Measurements from ENCODE around the gene GGTLC2.
"Not testable (repeated sequence)": the region's sequence is repeated elsewhere in the genome, so short reads cannot be mapped to it uniquely, and the experiment has no call there.

The GGTLC2 gene

GRCh38 chr22:22616636-22617035 lies 27.8 kb upstream of the GGTLC2 start:
- no peak for DNase-seq (ENCODE audit: extremely low spot score)
- CTCF ChIA-PET = interaction anchor here (1.0 to 1.2 kb wide), 4 partner anchors 26 to 186 kb away, joined by 3 to 11 read pairs (median 4); no protein-coding TSS in a partner anchor
- TF ChIP-seq NFRKB (IDR thresholded peaks at IDR 0.05) (no peak), CTBP1 (IDR thresholded peaks at IDR 0.05; ENCODE audit: borderline replicate concordance) (no peak), LEF1 (IDR thresholded peaks at IDR 0.05; ENCODE audit: borderline replicate concordance) (no peak), TARDBP (IDR thresholded peaks at IDR 0.05) (no peak), BHLHE40 (IDR thresholded peaks at IDR 0.05; ENCODE audit: borderline replicate concordance) (no peak), FOXM1 (IDR thresholded peaks at IDR 0.05; ENCODE audit: borderline replicate concordance) (no peak), PKNOX1 (IDR thresholded peaks at IDR 0.05) (no peak)
- POLR2A ChIA-PET = interaction anchor here (0.7 kb wide), 1 partner anchor 105 kb away, joined by 3 read pairs; no protein-coding TSS in a partner anchor

GRCh38 chr22:22618448-22618847 lies 26.0 kb upstream of the GGTLC2 start:
- TF ChIP-seq L3MBTL2 (conservative IDR thresholded peaks at IDR 0.05) = no peak
- no peak for TF ChIP-seq ARNT (IDR thresholded peaks at IDR 0.05)
- TF ChIP-seq BHLHE40 (IDR thresholded peaks at IDR 0.05; ENCODE audit: borderline replicate concordance) = no peak
- no peak for TF ChIP-seq ELF4 (IDR thresholded peaks at IDR 0.05)
- TF ChIP-seq FOXK2 (IDR thresholded peaks at IDR 0.05) = no peak
- TF ChIP-seq SP1 (IDR thresholded peaks at IDR 0.05) = no peak
- no peak for TF ChIP-seq HDGF (IDR thresholded peaks at IDR 0.05; ENCODE audit: borderline replicate concordance)
- no peak for TF ChIP-seq CTBP1 (IDR thresholded peaks at IDR 0.05; ENCODE audit: borderline replicate concordance)
- TF ChIP-seq SUZ12 (IDR thresholded peaks at IDR 0.05) = no peak
- no peak for TF ChIP-seq FOXA1 (IDR thresholded peaks at IDR 0.05)
- no peak for TF ChIP-seq LEF1 (IDR thresholded peaks at IDR 0.05; ENCODE audit: borderline replicate concordance)
- no peak for TF ChIP-seq NFRKB (IDR thresholded peaks at IDR 0.05)
- no peak for TF ChIP-seq PKNOX1 (IDR thresholded peaks at IDR 0.05)
- no peak for TF ChIP-seq TARDBP (IDR thresholded peaks at IDR 0.05)
- no peak for TF ChIP-seq ZNF384 (IDR thresholded peaks at IDR 0.05)
- no peak for TF ChIP-seq FOXM1 (IDR thresholded peaks at IDR 0.05; ENCODE audit: borderline replicate concordance)
- ChIA-PET CTCF (no interaction called here), POLR2A (no interaction called here)
- DNase-seq (ENCODE audit: extremely low spot score) = no peak

GRCh38 chr22:22618923-22619322 lies 25.5 kb upstream of the GGTLC2 start:
- no peak for DNase-seq (ENCODE audit: extremely low spot score)
- TF ChIP-seq HDGF (IDR thresholded peaks at IDR 0.05; ENCODE audit: borderline replicate concordance) (no peak), SUZ12 (IDR thresholded peaks at IDR 0.05) (no peak)
- ChIA-PET CTCF (no interaction called here), POLR2A (no interaction called here)

GRCh38 chr22:22619765-22620414 lies 24.5 kb upstream of the GGTLC2 start:
- POLR2A ChIA-PET = no interaction called here
- CTCF ChIA-PET = no interaction called here

GRCh38 chr22:22628546-22629495 lies 15.6 kb upstream of the GGTLC2 start:
- DNase-seq (ENCODE audit: extremely low spot score); CTCF ChIA-PET; POLR2A ChIA-PET: not testable (repeated sequence)

More at GRCh38 chr22:22619765-22620414, 24.5 kb upstream of the GGTLC2 start:
- TF ChIP-seq FOXA1 (IDR thresholded peaks at IDR 0.05) (no peak), FOXM1 (IDR thresholded peaks at IDR 0.05; ENCODE audit: borderline replicate concordance) (no peak), NFRKB (IDR thresholded peaks at IDR 0.05) (no peak), PKNOX1 (IDR thresholded peaks at IDR 0.05) (no peak), ARNT (IDR thresholded peaks at IDR 0.05) (no peak), ELF4 (IDR thresholded peaks at IDR 0.05) (no peak), TARDBP (IDR thresholded peaks at IDR 0.05) (no peak), L3MBTL2 (conservative IDR thresholded peaks at IDR 0.05) (no peak), FOXK2 (IDR thresholded peaks at IDR 0.05) (no peak), ZNF384 (IDR thresholded peaks at IDR 0.05) (no peak)
- no peak for DNase-seq (ENCODE audit: extremely low spot score)

- DNase-seq (ENCODE audit: extremely low spot score); CTCF ChIA-PET; POLR2A ChIA-PET: not testable (repeated sequence)
Observed at GRCh38 chr22:22631223-22631652, 13.2 kb upstream of the GGTLC2 start.

- POLR2A ChIA-PET; DNase-seq (ENCODE audit: extremely low spot score); CTCF ChIA-PET: not testable (repeated sequence)
Observed at GRCh38 chr22:22632226-22632625, 12.2 kb upstream of the GGTLC2 start.

GRCh38 chr22:22633533-22633932 lies 10.9 kb upstream of the GGTLC2 start:
- CTCF ChIA-PET; POLR2A ChIA-PET; DNase-seq (ENCODE audit: extremely low spot score): not testable (repeated sequence)

- DNase-seq (ENCODE audit: extremely low spot score); CTCF ChIA-PET; POLR2A ChIA-PET: not testable (repeated sequence)
Observed at GRCh38 chr22:22636260-22636659, 8.2 kb upstream of the GGTLC2 start.

- POLR2A ChIA-PET; DNase-seq (ENCODE audit: extremely low spot score); CTCF ChIA-PET: not testable (repeated sequence)
Observed at GRCh38 chr22:22638313-22638712, 6.1 kb upstream of the GGTLC2 start.

- POLR2A ChIA-PET, CTCF ChIA-PET: not testable (repeated sequence)
Observed at GRCh38 chr22:22642255-22642654, 2.2 kb upstream of the GGTLC2 start.

GRCh38 chr22:22645969-22646368 lies 1.6 kb downstream of the GGTLC2 start:
- CTCF ChIA-PET; POLR2A ChIA-PET; DNase-seq (ENCODE audit: extremely low spot score): not testable (repeated sequence)

More at GRCh38 chr22:22642255-22642654, 2.2 kb upstream of the GGTLC2 start:
- DNase-seq (ENCODE audit: extremely low spot score) = not testable (repeated sequence)

Data from HEK293T (cell line).